NCI-H510A treated with DMSO at 0.1 percent for 48 hours (cell line): ENCODE measurements around the gene CORO6.
"Not testable (repeated sequence)": the region's sequence is repeated elsewhere in the genome, so short reads cannot be mapped to it uniquely, and the experiment has no call there.

Experiments
- DNase-seq: peaks from one replicate; lab custom pipeline; 2025; lab: John Stamatoyannopoulos, UW

The CORO6 gene

GRCh38 chr17:29622337-29623282, at the start of gene CORO6:
CORO6 (minus strand) TSS chr17:29622912; CDS start chr17:29621421, 1,491 bp downstream.
- no peak for DNase-seq

GRCh38 chr17:29671661-29672060, 48.9 kb upstream of the CORO6 start:
- DNase-seq = no peak

GRCh38 chr17:29669266-29669665, 46.6 kb upstream of the CORO6 start:
- no peak for DNase-seq

GRCh38 chr17:29667969-29668368, 45.3 kb upstream of the CORO6 start:
- DNase-seq = no peak

- no peak for DNase-seq
Observed at GRCh38 chr17:29665481-29665810, 42.7 kb upstream of the CORO6 start.

GRCh38 chr17:29664743-29665480, 42.2 kb upstream of the CORO6 start:
- DNase-seq = no peak

- DNase-seq = peak; percentile 84
Observed at GRCh38 chr17:29663155-29663554, 40.4 kb upstream of the CORO6 start.

GRCh38 chr17:29661213-29661612, 38.5 kb upstream of the CORO6 start:
- peak; percentile 88 for DNase-seq

GRCh38 chr17:29659155-29659554, 36.4 kb upstream of the CORO6 start:
- DNase-seq = no peak

- no peak for DNase-seq
Observed at GRCh38 chr17:29655323-29655722, 32.6 kb upstream of the CORO6 start.

- no peak for DNase-seq
Observed at GRCh38 chr17:29653995-29654714, 31.4 kb upstream of the CORO6 start.

- DNase-seq = no peak
Observed at GRCh38 chr17:29652976-29653375, 30.3 kb upstream of the CORO6 start.

GRCh38 chr17:29651913-29652312, 29.2 kb upstream of the CORO6 start:
- DNase-seq = not testable (repeated sequence)

- DNase-seq = no peak
Observed at GRCh38 chr17:29650396-29650795, 27.7 kb upstream of the CORO6 start.

GRCh38 chr17:29649359-29649758, 26.6 kb upstream of the CORO6 start:
- DNase-seq = no peak

GRCh38 chr17:29648005-29648404, 25.3 kb upstream of the CORO6 start:
- no peak for DNase-seq

- no peak for DNase-seq
Observed at GRCh38 chr17:29645515-29646051, 22.9 kb upstream of the CORO6 start.

- no peak for DNase-seq
Observed at GRCh38 chr17:29643817-29644160, 21.1 kb upstream of the CORO6 start.

- DNase-seq = peak; percentile 77
Observed at GRCh38 chr17:29642171-29642611, 19.5 kb upstream of the CORO6 start.

- no peak for DNase-seq
Observed at GRCh38 chr17:29640981-29641642, 18.4 kb upstream of the CORO6 start.

- no peak for DNase-seq
Observed at GRCh38 chr17:29640413-29640812, 17.7 kb upstream of the CORO6 start.

- no peak for DNase-seq
Observed at GRCh38 chr17:29633886-29634285, 11.2 kb upstream of the CORO6 start.
